Neural cell (in vitro differentiated cells): ENCODE measurements around the gene EFHB. TPM values are rescaled to one million over a fixed set of nuclear protein-coding genes. Genes with fewer than 3 reads are reported as not detected.
"Not testable (repeated sequence)": the region's sequence is repeated elsewhere in the genome, so short reads cannot be mapped to it uniquely, and the experiment has no call there.

Source experiments
- H2AFZ ChIP-seq: fragments of 200-600, 300-800 bp; sonication (generic), shearing (Covaris generic); 2 replicates; pipeline ENCODE4 v1.6.0; 2014; ENCODE audit warnings: low read depth, mild to moderate bottlenecking, antibody characterized with exemption, low read length, moderate library complexity
- H3F3A ChIP-seq: fragments of 200-600 bp; shearing (Covaris generic); 2 replicates; pipeline ENCODE4 v1.6.1; 2016; ENCODE audit warnings: mild to moderate bottlenecking, moderate library complexity, mixed read lengths, antibody characterized with exemption, low read length; ENCODE audit not compliant: insufficient read depth, poor library complexity, severe bottlenecking
- H3K27ac ChIP-seq: fragments of 200-600, 300-800 bp; sonication (generic), shearing (Covaris generic); 2 replicates; pipeline ENCODE4 v1.5.1; 2014; ENCODE audit warnings: mild to moderate bottlenecking, low read length, moderate library complexity
- H3K27me3 ChIP-seq: fragments of 300-800, 200-600 bp; sonication (generic), shearing (Covaris generic); 2 replicates; pipeline ENCODE4 v1.6.0; 2014; ENCODE audit warnings: mild to moderate bottlenecking, low read depth, low read length, moderate library complexity; ENCODE audit not compliant: insufficient read depth
- H3K36me3 ChIP-seq: fragments of 300-800, 200-600 bp; sonication (generic), shearing (Covaris generic); 2 replicates; pipeline ENCODE4 v1.5.1; 2014; ENCODE audit warnings: mild to moderate bottlenecking, antibody characterized with exemption, low read length, moderate library complexity; ENCODE audit not compliant: insufficient read depth
- H3K4me2 ChIP-seq: fragments of 300-800, 200-600 bp; sonication (generic), shearing (Covaris generic); 2 replicates; pipeline ENCODE4 v1.6.0; 2014; ENCODE audit warnings: mild to moderate bottlenecking, low read length
- H3K4me3 ChIP-seq: fragments of 300-800, 200-600 bp; sonication (generic), shearing (Covaris generic); 2 replicates; pipeline ENCODE4 v1.5.1; 2014; ENCODE audit warnings: mild to moderate bottlenecking, low read length, moderate library complexity
- H3K79me2 ChIP-seq: fragments of 200-600 bp; shearing (Covaris generic); replicated peaks from 2 replicates; pipeline ENCODE4 v1.6.0; 2014; ENCODE audit warnings: mild to moderate bottlenecking, low read length, moderate library complexity; ENCODE audit not compliant: insufficient read depth
- H3K9ac ChIP-seq: fragments of 300-800, 200-600 bp; sonication (generic), shearing (Covaris generic); 2 replicates; pipeline ENCODE4 v1.6.1; 2016; ENCODE audit warnings: mild to moderate bottlenecking, low read length, mixed read lengths
- H3K9me2 ChIP-seq: fragments of 200-600 bp; shearing (Covaris generic); 2 replicates; pipeline ENCODE4 v1.6.1; 2016; ENCODE audit warnings: mild to moderate bottlenecking, low read length, mixed read lengths; ENCODE audit not compliant: insufficient read depth
- H3K9me3 ChIP-seq: fragments of 200-600, 300-800 bp; sonication (generic), shearing (Covaris generic); 2 replicates; pipeline ENCODE4 v1.6.1; 2016; ENCODE audit warnings: mild to moderate bottlenecking, mixed run types, low read length, moderate library complexity, mixed read lengths
- H4K20me1 ChIP-seq: fragments of 200-600 bp; shearing (Covaris generic); 2 replicates; pipeline ENCODE4 v1.6.1; 2016; ENCODE audit warnings: mild to moderate bottlenecking, mixed run types; ENCODE audit not compliant: insufficient read depth
- EP300 ChIP-seq: fragments of 450-650 bp; conservative IDR thresholded peaks from 2 replicates; pipeline ENCODE4 v1.6.1; 2014; ENCODE audit warnings: antibody characterized with exemption, mild to moderate bottlenecking, moderate library complexity; ENCODE audit not compliant: poor library complexity, severe bottlenecking
- EZH2 ChIP-seq: fragments of 200-600, 300-800 bp; shearing (Covaris generic), sonication (generic); IDR thresholded peaks from 2 replicates; pipeline ENCODE4 v1.6.1; 2014; ENCODE audit warnings: antibody characterized with exemption, low read length, borderline replicate concordance, mild to moderate bottlenecking; ENCODE audit not compliant: insufficient read depth, poor library complexity, severe bottlenecking
- MXI1 ChIP-seq: fragments of 450-650 bp; conservative IDR thresholded peaks from 2 replicates; pipeline ENCODE4 v1.6.1; 2014; ENCODE audit warnings: antibody characterized with exemption, mild to moderate bottlenecking; ENCODE audit not compliant: poor library complexity, severe bottlenecking
- POLR2AphosphoS5 ChIP-seq: IDR thresholded peaks from 2 replicates; pipeline ENCODE4 v1.6.1; 2012
- RAD21 ChIP-seq: fragments of 450-650 bp; conservative IDR thresholded peaks from 2 replicates; pipeline ENCODE4 v1.6.1; 2014; ENCODE audit warnings: antibody characterized with exemption, mild to moderate bottlenecking, moderate library complexity
- SMC3 ChIP-seq: fragments of 450-650 bp; conservative IDR thresholded peaks from 2 replicates; pipeline ENCODE4 v1.6.1; 2014; ENCODE audit warnings: antibody characterized with exemption, mild to moderate bottlenecking, moderate library complexity; ENCODE audit not compliant: poor library complexity
- TAF1 ChIP-seq: IDR thresholded peaks from 2 replicates; pipeline ENCODE4 v1.6.1; 2012; ENCODE audit warnings: low read depth
- polyA plus RNA-seq: library from polyadenylated mRNA; depleted of rRNA; stranded (reverse); fragments of >200 nt; gene quantifications from 2 replicates; pipeline ENCODE4 v1.2.3, GENCODE V29; 2014
- TF ChIP-seq, protein P1 (sequence below): IDR thresholded peaks from 2 replicates; pipeline ENCODE4 v1.6.1; 2012; ENCODE audit warnings: borderline replicate concordance
- TF ChIP-seq, protein P2 (sequence below): fragments of 450-650 bp; IDR thresholded peaks from 2 replicates; pipeline ENCODE4 v1.5.1; 2014; ENCODE audit warnings: antibody characterized with exemption, mild to moderate bottlenecking, moderate library complexity; ENCODE audit not compliant: poor library complexity, severe bottlenecking

Gene EFHB
- polyA plus RNA-seq, 1 donor from 2014 or later = 4.3 TPM

GRCh38 chr3:19888428-19889152 is 45.4 kb downstream of the EFHB start:
- Histone ChIP-seq H4K20me1 (no peaks in the 10 kb centered on the region), H3K9me3 (no peaks in the 10 kb centered on the region), H2AFZ (no peak overlapping the region), H3K79me2 (no peaks in the 10 kb centered on the region), H3K9me2 (no peaks in the 10 kb centered on the region), H3K4me3 (no peak overlapping the region), H3K4me2 (no peak overlapping the region), H3K36me3 (no peaks in the 10 kb centered on the region), H3K9ac (no peak overlapping the region), H3F3A (no peaks in the 10 kb centered on the region), H3K27me3 (no peaks in the 10 kb centered on the region), H3K27ac (no peak overlapping the region)
- TF ChIP-seq MXI1 (no peak), EP300 (no peak)

- H3K36me3 ChIP-seq, H3K4me3 ChIP-seq, H3K4me2 ChIP-seq, H4K20me1 ChIP-seq, H3K79me2 ChIP-seq, H3K9me2 ChIP-seq, H3K27me3 ChIP-seq, H3K9ac ChIP-seq, H3F3A ChIP-seq, H2AFZ ChIP-seq, H3K27ac ChIP-seq, H3K9me3 ChIP-seq: not testable (repeated sequence)
These were observed 46.9 kb downstream of the EFHB start for GRCh38 chr3:19887122-19887521.

DNA sequence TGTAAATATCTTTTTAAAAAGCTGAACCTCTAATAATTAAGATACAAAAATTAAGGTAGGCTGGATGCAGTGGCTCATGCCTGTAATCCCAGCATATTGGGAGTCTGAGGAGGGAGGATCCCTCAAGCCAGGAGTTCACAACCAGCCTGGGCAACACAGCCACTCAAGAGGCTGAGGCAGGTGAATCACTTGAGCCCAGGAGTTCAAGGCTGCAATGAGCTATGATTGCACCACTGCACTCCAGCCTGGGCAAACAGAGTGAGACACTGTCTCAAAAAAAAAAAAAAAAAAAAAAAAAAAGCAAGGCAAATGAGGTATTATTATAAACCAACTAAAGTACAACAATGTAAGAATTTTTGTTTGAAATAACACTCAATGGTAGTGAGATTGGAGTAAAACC is 47.6 kb downstream of the EFHB start:
- H3K79me2 ChIP-seq = no peaks in the 10 kb centered on the region
- no peaks in the 10 kb centered on the region for H3K36me3 ChIP-seq
- no peak overlapping the region for H3K9ac ChIP-seq
- H3K4me3 ChIP-seq = no peak overlapping the region
- no peaks in the 10 kb centered on the region for H3K9me2 ChIP-seq
- H4K20me1 ChIP-seq = no peaks in the 10 kb centered on the region
- no peak for TF ChIP-seq TAF1
- no peak for TF ChIP-seq SMC3
- no peak for TF ChIP-seq MXI1
- TF ChIP-seq, protein P1, sequence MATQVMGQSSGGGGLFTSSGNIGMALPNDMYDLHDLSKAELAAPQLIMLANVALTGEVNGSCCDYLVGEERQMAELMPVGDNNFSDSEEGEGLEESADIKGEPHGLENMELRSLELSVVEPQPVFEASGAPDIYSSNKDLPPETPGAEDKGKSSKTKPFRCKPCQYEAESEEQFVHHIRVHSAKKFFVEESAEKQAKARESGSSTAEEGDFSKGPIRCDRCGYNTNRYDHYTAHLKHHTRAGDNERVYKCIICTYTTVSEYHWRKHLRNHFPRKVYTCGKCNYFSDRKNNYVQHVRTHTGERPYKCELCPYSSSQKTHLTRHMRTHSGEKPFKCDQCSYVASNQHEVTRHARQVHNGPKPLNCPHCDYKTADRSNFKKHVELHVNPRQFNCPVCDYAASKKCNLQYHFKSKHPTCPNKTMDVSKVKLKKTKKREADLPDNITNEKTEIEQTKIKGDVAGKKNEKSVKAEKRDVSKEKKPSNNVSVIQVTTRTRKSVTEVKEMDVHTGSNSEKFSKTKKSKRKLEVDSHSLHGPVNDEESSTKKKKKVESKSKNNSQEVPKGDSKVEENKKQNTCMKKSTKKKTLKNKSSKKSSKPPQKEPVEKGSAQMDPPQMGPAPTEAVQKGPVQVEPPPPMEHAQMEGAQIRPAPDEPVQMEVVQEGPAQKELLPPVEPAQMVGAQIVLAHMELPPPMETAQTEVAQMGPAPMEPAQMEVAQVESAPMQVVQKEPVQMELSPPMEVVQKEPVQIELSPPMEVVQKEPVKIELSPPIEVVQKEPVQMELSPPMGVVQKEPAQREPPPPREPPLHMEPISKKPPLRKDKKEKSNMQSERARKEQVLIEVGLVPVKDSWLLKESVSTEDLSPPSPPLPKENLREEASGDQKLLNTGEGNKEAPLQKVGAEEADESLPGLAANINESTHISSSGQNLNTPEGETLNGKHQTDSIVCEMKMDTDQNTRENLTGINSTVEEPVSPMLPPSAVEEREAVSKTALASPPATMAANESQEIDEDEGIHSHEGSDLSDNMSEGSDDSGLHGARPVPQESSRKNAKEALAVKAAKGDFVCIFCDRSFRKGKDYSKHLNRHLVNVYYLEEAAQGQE = no peak
- TF ChIP-seq, protein P2, sequence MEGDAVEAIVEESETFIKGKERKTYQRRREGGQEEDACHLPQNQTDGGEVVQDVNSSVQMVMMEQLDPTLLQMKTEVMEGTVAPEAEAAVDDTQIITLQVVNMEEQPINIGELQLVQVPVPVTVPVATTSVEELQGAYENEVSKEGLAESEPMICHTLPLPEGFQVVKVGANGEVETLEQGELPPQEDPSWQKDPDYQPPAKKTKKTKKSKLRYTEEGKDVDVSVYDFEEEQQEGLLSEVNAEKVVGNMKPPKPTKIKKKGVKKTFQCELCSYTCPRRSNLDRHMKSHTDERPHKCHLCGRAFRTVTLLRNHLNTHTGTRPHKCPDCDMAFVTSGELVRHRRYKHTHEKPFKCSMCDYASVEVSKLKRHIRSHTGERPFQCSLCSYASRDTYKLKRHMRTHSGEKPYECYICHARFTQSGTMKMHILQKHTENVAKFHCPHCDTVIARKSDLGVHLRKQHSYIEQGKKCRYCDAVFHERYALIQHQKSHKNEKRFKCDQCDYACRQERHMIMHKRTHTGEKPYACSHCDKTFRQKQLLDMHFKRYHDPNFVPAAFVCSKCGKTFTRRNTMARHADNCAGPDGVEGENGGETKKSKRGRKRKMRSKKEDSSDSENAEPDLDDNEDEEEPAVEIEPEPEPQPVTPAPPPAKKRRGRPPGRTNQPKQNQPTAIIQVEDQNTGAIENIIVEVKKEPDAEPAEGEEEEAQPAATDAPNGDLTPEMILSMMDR = no peak
- no peak for TF ChIP-seq EZH2
- no peak for TF ChIP-seq RAD21
- no peak for TF ChIP-seq EP300
- no peak for TF ChIP-seq POLR2AphosphoS5
- H3K4me2 ChIP-seq = no peak overlapping the region
- no peak overlapping the region for H2AFZ ChIP-seq
- H3K27ac ChIP-seq = no peak overlapping the region
- H3K9me3 ChIP-seq = no peaks in the 10 kb centered on the region
- H3F3A ChIP-seq = no peaks in the 10 kb centered on the region
- no peaks in the 10 kb centered on the region for H3K27me3 ChIP-seq
